Mucosa of rectum (tissue), 2 donors: Measurements from ENCODE around the gene RGMB.

Experiments
- H3K27ac ChIP-seq, 2 donors: one replicate each; pipeline ENCODE4 v1.7.0; 2013; ENCODE audit warnings: inconsistent platforms in 2 of 2, low read depth in 2 of 2, low read length in 2 of 2
- H3K27me3 ChIP-seq, 2 donors: one replicate each; pipeline ENCODE4 v1.7.0; 2013; ENCODE audit warnings: low read length in 2 of 2; ENCODE audit not compliant: control insufficient read depth in 2 of 2, insufficient read depth in 2 of 2
- H3K36me3 ChIP-seq, 2 donors: one replicate each; pipeline ENCODE4 v1.7.0; 2013; ENCODE audit warnings: low read length in 2 of 2; ENCODE audit not compliant: control insufficient read depth in 2 of 2, insufficient read depth in 2 of 2
- H3K4me1 ChIP-seq, 2 donors: one replicate each; pipeline ENCODE4 v1.7.0; 2013; ENCODE audit warnings: low read length in 2 of 2, mild to moderate bottlenecking in 1 of 2; ENCODE audit not compliant: control insufficient read depth in 2 of 2, insufficient read depth in 2 of 2
- H3K4me3 ChIP-seq, 2 donors: one replicate each; pipeline ENCODE4 v1.7.0; 2013; ENCODE audit warnings: low read length in 2 of 2
- H3K9ac ChIP-seq, 2 donors: one replicate each; pipeline ENCODE4 v1.7.0; 2013; ENCODE audit warnings: low read length in 2 of 2, low read depth in 1 of 2, mild to moderate bottlenecking in 1 of 2
- H3K9me3 ChIP-seq, 2 donors: one replicate each; pipeline ENCODE4 v1.7.0; 2013; ENCODE audit warnings: low read length in 2 of 2; ENCODE audit not compliant: control insufficient read depth in 2 of 2
- donor health status: healthy.
- donor health status: Normal muscosa, but diverticular disease.

RGMB gene

DNA sequence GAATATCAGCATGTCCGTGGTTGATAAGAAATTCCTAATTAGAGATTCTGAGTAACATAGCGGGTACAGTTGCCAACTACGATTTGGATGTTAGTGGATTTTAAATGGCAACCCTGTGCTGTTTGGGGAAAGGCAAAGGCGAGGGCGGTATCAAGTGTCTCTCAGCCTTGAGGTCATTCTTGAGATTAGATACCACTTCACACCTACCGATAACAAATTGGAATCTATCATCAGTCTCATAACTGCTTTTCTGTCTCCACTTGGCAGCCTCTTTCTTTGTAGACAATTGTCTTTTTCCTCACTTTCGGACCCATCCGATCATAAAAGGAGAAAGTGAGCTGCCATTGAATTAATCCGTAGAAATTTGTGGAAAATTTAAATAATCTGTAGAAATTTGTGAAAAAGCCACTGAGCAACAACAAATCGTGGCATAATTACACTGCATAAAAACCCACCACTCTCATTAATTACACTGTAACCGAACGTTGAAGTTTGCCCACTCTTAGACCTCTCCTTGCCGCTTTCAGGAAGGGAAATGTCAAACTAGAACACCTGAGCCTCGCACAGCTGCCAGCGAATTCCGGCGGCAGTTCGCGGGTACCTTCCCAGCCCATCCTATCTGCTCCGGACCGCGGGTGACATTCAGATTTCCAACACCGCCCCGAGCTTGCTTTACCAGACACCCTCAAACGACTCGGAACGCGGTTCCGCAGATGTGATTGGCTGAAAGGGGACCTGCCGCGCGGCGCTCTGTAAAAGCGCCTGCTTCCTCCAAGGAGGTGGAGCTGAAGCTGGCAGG is 849 bp upstream of the RGMB start:
- Histone ChIP-seq H3K4me1 (peaks cover 22 to 34% of the 10 kb centered on the region in 2 donors), H3K36me3 (no peaks in the 10 kb centered on the region), H3K9me3 (no peaks in the 10 kb centered on the region), H3K9ac (peak overlapping the region; percentile 60 to 77), H3K27ac (peak overlapping the region; percentile 83 to 91), H3K4me3 (peak overlapping the region; percentile 85 to 91), H3K27me3 (peaks cover 0 to 10% of the 10 kb centered on the region in 2 donors)

DNA sequence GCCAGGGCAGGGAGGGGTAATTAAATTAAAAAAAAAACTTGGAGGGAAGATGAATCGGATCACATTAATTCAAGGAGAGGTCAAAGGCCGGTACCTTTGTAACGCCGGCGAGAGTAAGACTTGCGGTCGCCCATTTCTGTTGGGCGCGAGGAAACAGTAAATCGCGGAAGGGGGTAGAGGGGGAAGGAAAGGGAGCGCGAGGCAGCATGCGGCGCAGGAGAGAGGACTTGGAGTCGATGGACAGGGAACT is 324 bp upstream of the RGMB start:
- H3K36me3 ChIP-seq: no peaks in the 10 kb centered on the region
- peaks cover 26 to 33% of the 10 kb centered on the region in 2 donors for H3K4me1 ChIP-seq
- peak overlapping the region; percentile 85 to 91 for H3K4me3 ChIP-seq
- no peaks in the 10 kb centered on the region for H3K9me3 ChIP-seq
- H3K27me3 ChIP-seq: peaks cover 0 to 8% of the 10 kb centered on the region in 2 donors
- peak overlapping the region; percentile 83 to 91 for H3K27ac ChIP-seq
- H3K9ac ChIP-seq: peak overlapping the region in 1 of 2 donors; percentile 77

DNA sequence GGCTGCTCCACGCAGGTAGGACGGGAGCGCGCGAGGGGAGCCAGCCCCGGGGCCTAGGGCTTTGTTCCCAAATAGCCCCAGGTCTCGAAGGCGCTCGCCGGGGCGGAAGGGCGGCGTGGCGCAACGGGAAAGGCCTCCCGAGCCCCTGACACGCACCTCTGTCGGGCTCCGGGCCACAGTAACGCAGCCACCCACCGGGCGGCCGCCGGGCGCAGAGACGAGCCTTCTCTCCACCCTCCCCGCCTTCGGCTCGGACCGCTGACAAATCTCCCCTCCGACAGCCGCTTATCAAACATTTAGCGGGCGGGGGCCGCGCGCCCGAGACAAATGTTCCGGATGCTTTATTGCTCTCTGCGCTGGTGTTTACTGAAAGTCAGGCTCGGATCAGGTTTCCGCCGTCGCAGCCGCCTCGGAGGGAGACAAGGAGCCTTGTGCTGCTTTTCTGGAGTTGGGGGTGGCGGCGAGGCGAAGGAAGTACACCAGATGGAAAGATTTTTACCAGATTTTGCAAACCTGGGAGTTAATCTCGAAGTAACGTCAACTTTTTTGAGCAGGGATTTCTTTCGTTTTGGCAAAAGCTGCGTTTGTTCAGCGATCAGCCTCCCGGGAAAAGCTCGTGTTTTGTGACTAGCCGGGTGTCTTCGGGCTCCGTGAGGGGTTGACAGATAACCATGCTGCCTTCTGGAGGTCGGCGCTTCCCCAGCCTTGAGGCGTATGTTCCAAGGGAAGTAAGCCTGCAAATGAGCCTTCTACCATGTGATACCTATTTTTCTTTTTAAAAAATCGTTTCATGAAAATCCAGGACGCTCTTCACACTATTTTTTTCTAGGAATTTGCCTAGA is 950 bp downstream of the RGMB start:
- H3K4me1 ChIP-seq: peaks cover 25 to 28% of the 10 kb centered on the region in 2 donors
- H3K9ac ChIP-seq: peak overlapping the region; percentile 77 to 82
- no peaks in the 10 kb centered on the region for H3K9me3 ChIP-seq
- H3K27me3 ChIP-seq: peaks cover 0 to 3% of the 10 kb centered on the region in 2 donors
- H3K27ac ChIP-seq: peak overlapping the region; percentile 83 to 91
- H3K36me3 ChIP-seq: peaks cover 0 to under 1% of the 10 kb centered on the region in 2 donors
- H3K4me3 ChIP-seq: peak overlapping the region; percentile 85 to 91

DNA sequence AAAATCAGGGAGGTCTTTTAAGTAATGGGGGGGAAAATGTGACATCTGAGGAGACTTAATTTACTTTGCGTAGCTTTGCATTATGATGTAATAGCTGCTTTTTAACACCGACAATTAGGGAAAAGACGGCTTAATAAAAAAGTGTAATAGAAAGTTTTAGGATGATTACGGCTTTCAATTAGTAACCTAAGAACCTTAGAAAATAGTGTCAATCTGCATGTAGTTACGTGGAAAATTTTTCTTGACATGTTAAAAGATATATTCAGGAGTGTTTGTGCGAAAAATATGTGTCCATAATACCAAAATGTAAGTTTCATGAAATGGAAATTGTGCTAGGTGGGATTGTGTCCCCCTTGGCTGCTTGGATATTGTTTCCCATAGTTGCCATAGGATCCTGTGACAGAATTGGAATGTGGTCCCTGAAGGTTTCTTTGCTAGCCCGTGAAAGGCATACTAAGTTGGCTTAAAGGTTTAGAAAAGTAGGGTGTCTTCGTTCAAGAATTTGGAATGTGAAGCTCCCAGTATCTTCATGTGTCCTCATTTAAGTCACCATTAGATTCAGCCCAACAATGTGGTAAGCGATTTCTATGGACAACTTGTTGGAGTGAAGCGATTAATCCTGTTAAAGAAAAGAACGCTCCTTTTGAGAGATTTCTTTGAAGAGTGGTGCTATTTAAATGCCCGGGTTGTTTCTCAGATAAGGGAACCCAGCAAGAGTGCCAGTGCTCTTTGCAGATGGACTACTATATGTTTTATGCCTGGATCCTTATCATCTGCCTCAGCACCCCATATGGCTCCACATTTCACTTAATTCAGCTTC is 2.0 kb downstream of the RGMB start:
- peak overlapping the region; percentile 85 to 91 for H3K4me3 ChIP-seq
- H3K36me3 ChIP-seq: peaks cover 2 to 6% of the 10 kb centered on the region in 2 donors
- H3K27me3 ChIP-seq: peaks cover 0 to 3% of the 10 kb centered on the region in 2 donors
- H3K27ac ChIP-seq: peak overlapping the region in 1 of 2 donors; percentile 83
- no peaks in the 10 kb centered on the region for H3K9me3 ChIP-seq
- H3K4me1 ChIP-seq: peaks cover 19 to 32% of the 10 kb centered on the region in 2 donors
- peak overlapping the region; percentile 77 to 82 for H3K9ac ChIP-seq

DNA sequence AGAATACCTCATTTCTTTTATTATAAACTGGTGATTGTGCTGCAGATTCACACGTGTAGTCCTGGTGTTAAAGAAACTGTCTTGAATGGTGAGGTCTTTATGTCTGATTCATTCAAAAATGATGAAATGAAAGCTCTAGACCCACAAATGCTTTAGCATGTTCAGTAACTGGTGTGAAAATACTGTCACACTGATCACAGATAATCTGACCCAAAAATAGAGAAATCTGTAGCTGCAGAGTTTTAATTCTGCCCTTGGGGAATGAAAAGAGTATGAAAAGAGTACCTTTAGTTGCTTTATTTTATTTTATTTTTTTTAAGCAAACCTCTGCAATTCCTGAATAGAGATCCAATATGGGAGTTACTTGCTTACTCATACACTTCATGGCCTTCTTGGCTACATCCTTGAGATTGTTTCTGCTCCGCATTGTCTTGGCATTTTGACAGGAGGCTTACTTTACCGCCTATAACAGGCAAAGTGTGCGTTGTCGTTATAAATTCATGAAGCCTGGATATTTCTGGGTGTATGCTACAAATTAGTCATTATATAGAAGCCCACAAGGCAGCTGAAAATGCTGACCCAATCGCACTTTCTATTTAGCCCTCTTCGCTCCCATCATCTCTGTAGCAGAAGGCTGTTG is 2.7 kb downstream of the RGMB start:
- H3K27ac ChIP-seq: peak overlapping the region; percentile 18 to 83

DNA sequence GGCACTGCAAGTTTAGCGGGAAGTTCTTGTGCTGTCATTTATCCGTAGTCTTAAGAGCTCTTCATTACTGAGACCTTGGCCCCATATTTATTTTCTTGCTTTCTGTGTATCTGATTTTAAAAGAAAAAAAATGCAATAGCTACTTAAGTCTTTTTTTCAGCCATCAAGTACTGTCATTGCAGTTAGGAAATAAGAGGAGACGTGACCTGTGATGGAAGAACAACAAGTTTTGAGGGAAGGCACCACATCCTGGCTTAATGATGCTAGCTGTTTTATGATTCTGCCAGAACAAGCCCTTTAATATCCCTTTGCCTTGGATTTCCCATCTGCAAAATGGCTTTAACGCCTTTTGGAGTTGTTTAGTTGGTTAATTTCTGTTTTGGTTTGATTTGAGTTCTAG is 3.8 kb downstream of the RGMB start:
- peak overlapping the region in 1 of 2 donors; percentile 32 for H3K27ac ChIP-seq
- peak overlapping the region in 1 of 2 donors; percentile 4 for H3K9ac ChIP-seq
- H3K36me3 ChIP-seq: peaks cover 2 to 16% of the 10 kb centered on the region in 2 donors
- H3K27me3 ChIP-seq: no peaks in the 10 kb centered on the region
- peaks cover 10 to 33% of the 10 kb centered on the region in 2 donors for H3K4me1 ChIP-seq
- H3K4me3 ChIP-seq: peak overlapping the region in 1 of 2 donors; percentile 67
- H3K9me3 ChIP-seq: no peaks in the 10 kb centered on the region

More for the DNA sequence above, 2.7 kb downstream of the RGMB start:
- H3K27me3 ChIP-seq: no peaks in the 10 kb centered on the region
- H3K9me3 ChIP-seq: no peaks in the 10 kb centered on the region
- H3K9ac ChIP-seq: peak overlapping the region; percentile 77 to 82
- peak overlapping the region; percentile 85 to 91 for H3K4me3 ChIP-seq
- peaks cover 14 to 37% of the 10 kb centered on the region in 2 donors for H3K4me1 ChIP-seq
- peaks cover 2 to 10% of the 10 kb centered on the region in 2 donors for H3K36me3 ChIP-seq

DNA sequence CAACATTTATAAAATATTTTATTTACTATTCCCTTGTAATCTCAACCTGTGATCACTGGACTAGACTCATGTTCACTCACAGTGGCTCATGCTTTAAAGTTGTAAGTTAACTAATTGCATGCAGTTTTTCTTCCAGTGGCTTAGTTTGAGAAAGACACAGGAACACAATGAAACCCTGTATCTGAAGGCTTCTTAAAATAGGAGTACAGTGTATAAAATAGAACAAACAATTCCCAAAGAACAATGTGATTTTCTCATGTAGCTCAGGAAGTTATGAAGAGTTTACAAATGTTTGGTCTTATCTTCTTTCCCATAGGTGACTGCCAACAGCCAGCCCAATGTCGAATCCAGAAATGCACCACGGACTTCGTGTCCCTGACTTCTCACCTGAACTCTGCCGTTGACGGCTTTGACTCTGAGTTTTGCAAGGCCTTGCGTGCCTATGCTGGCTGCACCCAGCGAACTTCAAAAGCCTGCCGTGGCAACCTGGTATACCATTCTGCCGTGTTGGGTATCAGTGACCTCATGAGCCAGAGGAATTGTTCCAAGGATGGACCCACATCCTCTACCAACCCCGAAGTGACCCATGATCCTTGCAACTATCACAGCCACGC is 5.9 kb downstream of the RGMB start:
- Histone ChIP-seq H3K27me3 (no peaks in the 10 kb centered on the region), H3K9me3 (no peaks in the 10 kb centered on the region), H3K27ac (peak overlapping the region; percentile 57 to 65), H3K4me3 (peak overlapping the region; percentile 23 to 48), H3K9ac (peak overlapping the region in 1 of 2 donors; percentile 52), H3K4me1 (peaks cover 7 to 37% of the 10 kb centered on the region in 2 donors), H3K36me3 (peaks cover 7 to 27% of the 10 kb centered on the region in 2 donors)

DNA sequence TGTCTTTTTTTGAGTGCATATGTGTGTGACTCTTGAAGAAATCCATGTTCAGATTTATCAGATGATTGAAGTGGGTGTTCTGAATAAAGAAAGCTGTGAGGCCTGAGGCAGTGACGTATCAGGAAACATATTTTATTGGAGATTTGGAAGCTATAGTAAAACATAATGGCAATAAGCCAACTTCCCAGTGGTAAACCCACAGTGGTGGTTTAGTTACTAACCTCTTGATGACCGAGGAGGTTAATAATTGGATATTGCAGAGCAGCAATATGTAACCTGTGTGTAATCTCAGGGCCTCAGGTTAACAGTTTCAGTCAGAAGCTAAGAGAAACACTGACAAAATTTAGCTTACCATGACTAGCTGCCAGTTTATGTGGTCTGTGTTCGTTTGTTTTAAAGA is 6.9 kb downstream of the RGMB start:
- no peaks in the 10 kb centered on the region for H3K9me3 ChIP-seq
- peaks cover 15 to 41% of the 10 kb centered on the region in 2 donors for H3K4me1 ChIP-seq
- H3K4me3 ChIP-seq: peak overlapping the region in 1 of 2 donors; percentile 5
- no peaks in the 10 kb centered on the region for H3K27me3 ChIP-seq
- peak overlapping the region; percentile 59 to 65 for H3K27ac ChIP-seq
- peaks cover 7 to 27% of the 10 kb centered on the region in 2 donors for H3K36me3 ChIP-seq
- H3K9ac ChIP-seq: peak overlapping the region in 1 of 2 donors; percentile 52

DNA sequence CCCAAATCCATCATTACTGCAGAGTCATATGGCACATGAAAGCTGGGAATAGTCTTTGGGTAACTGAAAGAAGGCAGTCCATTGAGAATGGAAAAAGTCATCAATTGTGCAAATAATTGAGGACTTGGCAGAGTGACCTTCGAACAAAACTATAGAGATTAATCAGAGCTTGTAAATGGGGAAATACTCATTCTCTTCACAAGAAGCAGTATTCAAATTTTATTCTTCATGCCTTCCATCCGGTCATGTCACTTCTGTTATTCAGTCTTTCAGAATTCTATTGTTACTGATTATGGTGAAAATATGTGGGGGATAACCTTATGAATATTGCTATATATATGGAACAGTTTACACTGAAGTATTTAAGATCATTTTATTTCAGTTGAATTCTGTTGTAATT is 8.1 kb downstream of the RGMB start:
- Histone ChIP-seq H3K9me3 (no peaks in the 10 kb centered on the region), H3K9ac (no peak overlapping the region), H3K4me3 (no peak overlapping the region), H3K27me3 (no peaks in the 10 kb centered on the region), H3K27ac (no peak overlapping the region), H3K36me3 (peaks cover 7 to 27% of the 10 kb centered on the region in 2 donors), H3K4me1 (peaks cover 18 to 50% of the 10 kb centered on the region in 2 donors)
